HG03520 (cell line): Measurements from ENCODE around the gene FAM222B.
A peak's percentile ranks its signal among the peaks of the same experiment; 100 is the strongest.
"Not testable (repeated sequence)": the region's sequence is repeated elsewhere in the genome, so short reads cannot be mapped to it uniquely, and the experiment has no call there.

ENCODE experiments used
- ATAC-seq: cut with Tn5 transposase; IDR thresholded peaks from one replicate; pipeline ENCODE4 v1.9.1; 2021; ENCODE audit warnings: mild to moderate bottlenecking, moderate library complexity; ENCODE audit not compliant: unreplicated experiment

Gene FAM222B

DNA sequence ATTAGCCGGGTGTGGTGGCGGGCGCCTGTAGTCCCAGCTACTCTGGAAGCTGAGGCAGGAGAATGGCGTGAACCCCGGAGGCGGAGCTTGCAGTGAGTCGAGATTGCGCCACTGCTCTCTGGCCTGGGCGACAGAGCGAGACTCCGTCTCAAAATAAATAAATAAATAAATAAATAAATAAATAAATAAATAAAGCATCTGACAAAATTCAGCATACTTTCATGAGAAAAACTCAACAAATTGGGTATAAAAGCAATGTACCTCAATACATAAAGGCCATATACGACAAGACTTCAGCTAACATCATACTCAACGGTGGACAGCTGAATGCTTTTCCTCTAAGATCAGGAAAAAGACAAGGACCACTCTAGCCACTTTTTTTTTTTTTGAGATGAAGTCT, 63.0 kb downstream of the FAM222B start:
- not testable (repeated sequence) for ATAC-seq

DNA sequence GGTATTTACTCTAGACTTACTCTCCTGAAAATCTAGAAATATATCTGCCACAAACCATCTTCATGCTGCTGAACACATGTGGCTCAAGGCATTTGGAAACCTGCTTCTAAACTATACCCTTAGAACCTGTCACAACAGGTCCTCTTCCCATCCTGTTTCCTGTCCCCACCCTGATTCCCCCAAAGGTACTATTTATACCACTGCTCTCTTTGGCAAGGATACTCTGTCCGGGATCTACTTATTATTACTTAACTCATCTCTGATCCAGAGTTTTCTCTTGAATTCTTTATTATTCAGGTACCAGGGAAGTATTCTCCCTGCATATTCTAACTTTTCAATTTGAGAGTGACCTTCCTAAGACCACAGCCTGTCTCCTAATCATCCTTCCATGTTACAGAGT, 65.4 kb downstream of the FAM222B start:
- no peak for ATAC-seq

DNA sequence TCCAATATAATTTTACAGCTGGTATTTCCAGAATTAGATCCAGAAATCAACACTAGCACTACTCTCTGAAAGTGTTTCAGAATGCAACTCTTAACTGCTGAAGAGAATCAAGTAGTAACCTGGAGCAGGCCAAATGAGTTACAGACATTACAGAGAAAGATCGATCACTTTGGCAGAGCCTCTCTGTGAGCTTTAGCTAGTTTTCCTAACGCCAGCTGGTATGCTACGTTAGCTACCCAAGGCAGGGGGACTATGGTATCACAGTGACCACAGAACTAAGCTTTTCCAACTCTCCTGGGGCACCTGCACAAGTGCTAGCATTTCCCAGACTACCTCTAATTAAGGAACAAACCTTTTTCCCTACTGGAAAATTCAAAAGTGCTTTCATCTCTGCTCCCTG, 68.4 kb downstream of the FAM222B start:
- no peak for ATAC-seq

DNA sequence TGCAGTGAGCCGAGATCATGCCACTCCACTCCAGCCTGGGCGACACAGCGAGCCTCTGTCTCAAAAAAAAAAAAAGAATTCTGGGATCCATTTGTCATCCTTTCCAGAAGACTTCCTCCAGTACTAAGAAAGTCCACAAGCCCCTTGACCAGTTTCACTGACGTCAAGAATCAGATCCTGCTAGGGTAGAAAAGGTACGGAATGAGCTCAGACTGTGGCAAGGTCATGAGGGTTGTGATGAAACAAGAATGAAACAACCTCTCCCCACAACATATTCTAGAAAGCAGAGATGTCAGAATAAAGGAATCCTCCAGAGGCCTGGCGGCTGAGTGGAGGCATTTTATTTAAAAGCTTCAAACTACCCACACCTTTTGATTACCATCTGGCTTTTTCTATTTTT, 68.9 kb downstream of the FAM222B start:
- no peak for ATAC-seq

DNA sequence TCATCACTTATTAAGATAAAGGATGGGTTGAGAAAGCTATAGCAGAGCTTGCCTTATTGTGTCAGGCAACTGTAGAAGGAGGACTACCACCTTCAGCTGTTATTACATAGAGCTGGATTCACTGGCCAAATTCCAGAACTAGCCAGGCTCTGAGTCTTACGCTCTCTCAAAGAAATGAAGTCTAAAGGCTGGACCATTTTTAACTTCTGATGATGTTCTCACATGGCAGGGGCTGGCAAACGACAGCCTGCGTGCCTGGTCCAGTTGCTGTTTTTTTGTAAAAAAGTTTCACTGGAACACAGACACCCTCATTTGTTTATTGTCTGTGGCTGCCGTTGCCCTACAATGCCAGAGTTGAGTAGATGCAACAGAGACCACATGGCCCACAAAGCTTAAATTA, 77.6 kb downstream of the FAM222B start:
- no peak for ATAC-seq

DNA sequence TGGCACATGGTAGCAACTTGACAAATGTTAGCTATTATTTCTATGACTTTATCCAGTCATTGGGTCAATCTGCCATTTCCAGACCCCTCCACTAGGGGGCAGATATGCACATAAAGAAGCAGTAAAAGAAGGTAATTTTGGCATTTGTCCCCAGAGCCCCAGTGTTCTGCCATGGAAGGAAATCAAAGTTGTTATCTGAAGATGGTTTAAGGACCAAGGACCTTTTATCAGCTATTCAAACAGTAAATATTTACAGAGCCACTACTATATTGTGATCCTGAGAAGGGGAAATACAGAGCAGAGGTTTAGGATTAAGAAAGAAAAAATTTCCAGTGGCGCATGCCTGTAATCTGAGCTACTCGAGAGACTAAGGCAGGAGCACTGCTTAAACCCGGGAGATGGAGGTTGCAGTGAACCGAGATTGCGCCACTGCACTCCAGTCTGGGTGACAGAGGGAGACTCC, 78.8 kb downstream of the FAM222B start:
- ATAC-seq, result no peak

DNA sequence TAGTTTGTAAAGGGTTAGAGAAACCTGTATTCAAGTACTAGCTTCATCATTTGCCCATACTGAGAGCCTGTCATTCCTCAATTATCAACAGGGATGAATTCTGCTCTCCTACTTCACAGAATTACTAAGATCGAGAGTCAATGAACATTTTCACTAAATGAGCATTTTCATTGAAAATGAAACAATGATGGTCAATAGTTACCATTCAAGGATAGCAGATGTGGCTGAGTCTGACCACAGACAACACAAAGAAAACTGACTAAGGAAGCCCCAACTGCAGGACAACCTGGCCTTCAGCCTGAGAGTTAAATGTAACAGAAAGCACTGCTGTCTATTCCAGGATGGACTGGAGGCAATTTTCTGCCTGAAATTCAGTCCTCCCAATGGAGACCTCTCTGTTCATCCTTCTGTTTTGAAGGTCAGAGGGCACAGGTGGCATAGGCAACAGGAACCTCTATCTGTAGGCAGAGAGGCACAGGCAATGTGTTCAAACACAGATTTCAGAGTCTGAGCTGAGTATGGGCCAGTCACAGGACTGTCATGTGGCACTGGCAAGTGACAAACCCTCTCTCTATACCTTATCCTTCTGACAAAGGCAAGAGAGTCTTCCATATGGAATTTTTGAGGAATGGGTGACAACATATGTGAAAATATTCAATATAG, 79.3 kb downstream of the FAM222B start:
- no peak for ATAC-seq

DNA sequence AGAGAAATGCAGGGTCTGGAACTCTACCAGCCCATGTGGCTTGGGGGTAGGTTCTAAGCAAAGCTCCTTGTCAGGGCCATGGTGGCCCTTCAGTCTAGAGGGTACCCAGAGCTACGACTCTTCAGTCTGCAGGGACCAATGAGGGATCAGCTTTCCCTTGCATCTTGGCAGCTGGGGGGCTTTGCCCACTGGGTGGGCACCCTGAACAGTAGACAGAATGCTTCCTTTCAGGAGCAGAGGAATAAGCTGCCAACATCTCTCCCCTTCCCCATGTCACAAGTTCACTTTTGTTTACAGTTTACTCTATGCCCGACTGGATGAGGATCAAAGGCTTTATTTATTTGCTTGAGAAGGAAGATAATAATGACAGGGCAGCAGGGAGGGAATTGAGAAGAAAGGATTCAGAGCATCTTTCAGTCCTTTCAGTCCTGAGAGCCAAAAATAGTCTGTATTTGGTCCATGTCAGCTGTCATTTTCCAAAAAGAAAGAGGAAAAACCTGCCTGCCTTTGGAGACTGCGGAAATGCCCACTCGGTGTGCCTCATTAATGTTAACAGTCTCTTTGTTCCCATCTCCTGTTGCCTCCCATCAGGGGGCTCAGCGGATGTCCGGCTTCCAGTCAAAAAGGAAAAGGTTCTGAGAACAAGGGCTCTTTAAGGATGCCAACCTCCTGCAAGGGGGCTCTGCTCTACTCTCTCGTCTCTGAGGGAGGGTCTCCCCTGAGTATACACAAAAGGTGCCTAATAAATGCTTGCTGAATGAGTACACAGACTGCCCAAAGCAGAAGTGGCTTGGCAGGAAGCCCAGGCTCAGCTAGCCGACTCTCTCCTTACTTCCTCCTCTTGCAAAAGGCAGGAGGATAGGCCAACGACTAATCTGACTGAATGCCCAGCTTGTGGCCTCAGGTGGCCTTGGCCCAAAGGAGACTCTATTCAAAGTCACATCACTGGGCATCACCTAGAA, 81.7 kb downstream of the FAM222B start:
- no peak for ATAC-seq

DNA sequence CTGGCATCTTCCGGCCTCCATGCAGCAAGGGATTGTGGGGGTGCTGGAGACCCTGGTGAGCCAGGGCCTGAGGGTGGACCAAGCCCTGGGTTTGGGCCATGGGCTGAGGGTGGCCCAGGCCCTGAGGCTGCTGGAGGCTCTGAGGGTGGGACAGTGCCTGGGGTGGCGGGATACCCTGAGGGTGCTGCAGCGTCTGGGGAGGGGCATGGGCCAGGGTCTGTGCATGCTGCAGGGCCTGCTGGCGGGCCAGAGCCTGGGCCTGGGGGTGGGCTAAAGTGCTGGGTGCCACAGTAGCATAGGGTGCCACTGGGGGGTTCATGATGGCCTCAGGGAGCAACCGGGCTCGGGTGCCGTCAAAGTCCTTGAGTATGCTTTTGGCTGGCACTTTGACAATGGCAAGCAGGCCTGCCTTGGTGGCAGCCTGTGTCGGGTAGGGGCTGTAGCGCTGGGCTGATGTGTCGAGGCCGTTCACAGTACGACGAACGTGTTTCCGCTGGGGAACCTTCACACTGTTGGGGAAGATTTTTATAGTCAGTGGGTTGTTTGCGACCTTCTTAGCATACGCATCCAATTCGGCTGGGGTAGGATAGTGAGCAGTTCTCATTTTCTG, 83.2 kb downstream of the FAM222B start:
- ATAC-seq, result no peak

DNA sequence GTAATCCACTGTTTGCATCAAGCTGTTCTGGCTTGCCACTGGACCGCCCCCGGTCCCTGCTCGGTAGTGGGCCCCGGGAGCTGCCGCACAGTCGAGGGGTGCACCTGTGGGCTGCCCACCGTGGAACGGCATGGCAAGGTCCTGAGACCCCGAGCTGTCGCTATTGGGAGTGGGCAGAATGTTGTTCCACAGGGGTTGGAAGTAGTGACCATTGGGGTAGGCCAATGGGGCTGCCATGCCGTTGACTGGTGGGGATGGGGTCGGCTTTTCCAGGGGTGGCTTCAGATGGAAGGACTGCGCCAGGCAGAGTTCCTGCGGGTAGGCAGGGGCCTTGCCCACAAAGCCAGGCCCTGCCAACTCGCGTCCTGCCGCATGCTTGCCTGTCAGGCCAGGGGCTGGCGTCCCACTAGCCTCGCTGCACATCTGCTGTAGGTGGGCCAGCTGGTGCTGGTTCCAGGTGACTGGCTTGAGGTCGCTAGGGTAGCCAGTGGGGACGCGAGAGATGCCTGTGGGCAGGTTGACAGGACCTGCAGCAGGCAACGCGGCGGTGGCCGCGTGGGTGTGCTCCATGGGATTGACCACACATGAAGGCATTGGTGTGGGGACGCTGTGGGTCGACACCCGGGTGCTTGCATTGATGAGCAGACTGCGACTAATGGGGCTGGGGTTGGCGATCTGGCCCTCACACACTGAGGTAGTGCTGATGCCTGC, 84.0 kb downstream of the FAM222B start:
- ATAC-seq, result no peak

DNA sequence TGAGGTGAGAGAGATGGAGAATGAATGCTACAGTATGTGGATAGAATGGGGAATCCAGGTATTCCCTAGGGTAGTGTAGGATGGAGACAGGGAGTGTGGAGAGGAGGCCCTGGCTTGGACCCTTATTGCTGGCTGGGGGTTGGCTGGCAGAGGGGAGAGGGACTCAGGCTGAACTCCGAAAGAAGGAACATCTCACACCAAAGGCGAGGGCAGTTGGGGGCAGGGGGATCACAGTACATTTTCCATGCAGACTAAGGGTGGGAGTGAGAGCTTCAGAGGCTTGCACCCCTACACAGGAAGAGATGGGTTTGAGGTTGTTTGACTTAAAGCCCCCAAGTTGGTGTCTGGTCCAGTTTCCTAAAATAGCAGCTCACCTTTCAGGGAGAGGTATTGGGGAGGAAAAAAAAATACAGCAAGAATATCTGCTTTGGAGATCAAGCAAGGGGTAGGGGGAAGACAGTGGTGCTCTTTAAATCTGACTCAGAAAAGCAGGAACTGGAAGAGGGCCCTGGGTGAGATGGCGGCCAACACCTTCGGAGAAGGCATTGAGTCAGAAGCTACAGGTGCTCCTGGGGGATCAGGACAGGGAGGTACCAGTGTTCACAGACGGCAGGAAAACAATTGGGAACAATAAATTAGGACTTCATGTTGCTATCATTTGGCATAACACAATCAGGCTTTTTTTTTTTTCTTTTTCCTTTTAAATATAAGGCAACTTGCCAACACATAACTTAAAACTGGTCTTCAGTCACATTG, 86.4 kb downstream of the FAM222B start:
- no peak for ATAC-seq

DNA sequence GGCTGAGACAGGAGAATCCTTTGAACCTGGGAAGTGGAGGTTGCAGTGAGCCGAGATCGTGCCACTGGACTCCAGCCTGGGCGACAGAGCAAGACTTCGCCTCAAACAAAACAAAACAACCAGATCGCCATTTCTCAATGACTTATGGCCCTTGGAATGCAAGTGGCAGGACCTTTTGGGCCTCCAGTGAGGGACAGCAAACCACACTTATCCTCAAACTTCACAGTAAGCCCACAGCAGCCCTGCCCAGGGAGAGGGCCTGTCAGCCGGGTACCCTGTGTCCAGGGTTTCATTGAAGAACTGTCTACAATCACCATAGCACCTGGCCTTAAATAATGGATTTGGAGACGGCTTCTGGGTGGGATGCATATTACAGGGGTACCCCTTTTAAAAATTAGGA, 87.1 kb downstream of the FAM222B start:
- no peak for ATAC-seq

DNA sequence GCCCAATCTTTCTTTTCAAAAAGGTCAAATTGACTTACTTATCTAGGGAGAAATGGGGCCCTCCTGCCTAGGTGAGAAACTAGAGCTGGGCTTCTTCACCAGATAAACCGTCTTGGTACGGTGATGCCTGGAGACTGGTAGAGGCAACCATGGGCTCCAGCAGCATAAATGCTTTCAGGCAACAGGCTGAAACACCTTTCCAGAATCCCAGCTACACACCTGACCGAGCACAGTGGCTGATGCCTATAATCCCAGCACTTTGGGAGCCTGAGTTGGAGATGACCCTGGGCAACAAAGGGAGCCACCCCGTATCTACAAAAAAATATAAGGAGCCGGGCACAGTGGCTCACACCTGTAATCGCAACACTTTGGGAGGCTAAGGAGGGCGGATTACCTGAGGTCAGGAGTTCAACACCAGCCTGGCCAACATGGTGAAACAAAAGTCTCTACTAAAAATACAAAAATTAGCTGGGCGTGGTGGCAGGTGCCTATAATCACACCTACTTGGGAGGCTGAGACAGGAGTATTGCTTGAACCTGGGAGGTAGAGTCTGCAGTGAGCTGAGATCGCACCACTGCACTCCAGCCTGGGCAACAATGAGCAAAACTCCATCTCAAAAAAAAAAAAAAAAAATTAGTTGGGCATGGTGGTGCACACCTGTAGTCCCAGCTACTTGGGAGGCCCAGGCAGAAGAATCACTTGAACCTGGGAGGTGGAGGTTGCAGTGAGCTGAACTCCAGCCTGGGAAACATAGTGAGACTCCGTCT, 90.8 kb downstream of the FAM222B start:
- ATAC-seq, result no peak

DNA sequence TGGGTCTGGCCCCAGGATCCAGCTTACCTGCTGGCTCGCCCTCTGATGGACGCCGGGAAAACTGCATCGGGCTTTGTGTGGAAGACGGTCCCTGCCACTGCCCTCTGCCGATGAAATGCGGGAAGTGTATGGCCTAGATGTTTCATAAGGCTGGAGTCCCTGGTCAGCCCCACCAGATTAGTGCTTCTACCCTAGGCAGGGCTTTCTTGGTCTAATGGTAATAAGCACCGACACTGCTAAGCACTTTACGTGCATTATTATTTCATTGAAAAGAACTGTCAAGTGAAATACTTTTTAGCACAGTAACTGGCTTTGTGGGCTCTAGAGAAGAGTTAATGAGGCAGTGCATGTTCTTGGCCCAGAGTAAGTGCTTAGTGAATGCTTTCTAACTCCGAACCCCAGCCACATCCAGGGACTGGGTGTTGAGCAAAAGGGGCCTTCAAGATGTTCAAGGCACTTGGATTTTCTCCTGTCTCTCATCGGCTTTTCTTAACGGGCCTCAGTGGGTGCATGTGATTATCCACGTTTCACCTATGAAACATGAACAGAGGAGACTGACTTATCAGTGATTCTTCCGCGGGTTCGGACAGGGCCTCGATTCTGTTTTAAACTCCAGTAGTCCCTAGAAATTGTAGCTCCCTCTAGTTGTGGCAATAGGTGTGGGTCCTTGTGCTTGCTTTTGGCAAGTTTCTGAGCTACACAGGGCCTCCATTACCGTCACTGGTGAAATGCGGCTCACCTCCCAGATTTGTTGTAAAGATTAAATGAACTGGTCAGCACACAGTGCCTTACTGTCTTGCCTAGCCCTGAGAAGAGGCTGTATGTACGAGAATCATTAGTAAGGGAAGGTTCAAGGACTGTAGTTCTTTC, 92.2 kb downstream of the FAM222B start:
- peak; percentile 76 for ATAC-seq

DNA sequence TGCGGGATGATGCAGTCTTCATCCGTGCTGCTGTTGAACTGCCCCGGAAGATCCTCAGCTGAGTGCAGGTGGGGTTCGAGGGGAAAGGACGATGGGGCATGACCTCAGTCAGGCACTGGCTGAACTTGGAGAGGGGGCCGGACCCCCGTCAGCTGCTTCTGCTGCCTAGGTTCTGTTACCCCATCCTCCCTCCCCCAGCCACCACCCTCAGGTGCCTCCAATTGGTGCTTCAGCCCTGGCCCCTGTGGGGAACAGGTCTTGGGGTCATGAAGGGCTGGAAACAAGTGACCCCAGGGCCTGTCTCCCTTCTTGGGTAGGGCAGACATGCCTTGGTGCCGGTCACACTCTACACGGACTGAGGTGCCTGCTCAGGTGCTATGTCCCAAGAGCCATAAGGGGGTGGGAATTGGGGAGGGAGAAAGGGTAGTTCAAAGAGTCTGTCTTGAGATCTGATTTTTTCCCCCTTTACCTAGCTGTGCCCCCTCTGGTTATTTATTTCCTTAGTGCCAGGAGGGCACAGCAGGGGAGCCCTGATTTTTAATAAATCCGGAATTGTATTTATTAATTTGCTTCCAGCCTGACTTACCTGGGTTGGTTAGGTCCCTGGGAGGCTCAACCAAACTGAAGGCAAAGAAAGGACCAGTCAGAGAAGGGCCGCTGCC, 92.9 kb downstream of the FAM222B start:
- no peak for ATAC-seq

DNA sequence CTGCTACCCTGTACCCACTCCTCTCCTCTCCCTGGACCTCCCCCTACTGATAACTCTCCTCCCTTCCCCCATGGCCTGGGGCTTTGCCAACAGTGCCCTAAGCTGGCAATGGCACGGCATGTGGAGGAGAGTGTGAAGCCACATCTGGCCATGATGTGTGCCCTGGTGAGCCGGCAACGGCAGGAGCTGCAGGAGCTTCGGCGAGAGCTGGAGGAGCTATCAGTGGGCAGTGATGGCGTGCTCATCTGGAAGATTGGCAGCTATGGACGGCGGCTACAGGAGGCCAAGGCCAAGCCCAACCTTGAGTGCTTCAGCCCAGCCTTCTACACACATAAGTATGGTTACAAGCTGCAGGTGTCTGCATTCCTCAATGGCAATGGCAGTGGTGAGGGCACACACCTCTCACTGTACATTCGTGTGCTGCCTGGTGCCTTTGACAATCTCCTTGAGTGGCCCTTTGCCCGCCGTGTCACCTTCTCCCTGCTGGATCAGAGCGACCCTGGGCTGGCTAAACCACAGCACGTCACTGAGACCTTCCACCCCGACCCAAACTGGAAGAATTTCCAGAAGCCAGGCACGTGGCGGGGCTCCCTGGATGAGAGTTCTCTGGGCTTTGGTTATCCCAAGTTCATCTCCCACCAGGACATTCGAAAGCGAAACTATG, 93.6 kb downstream of the FAM222B start:
- no peak for ATAC-seq
